Heart left ventricle (tissue), 13 donors: ENCODE data around the gene PROSER1.

Source experiments
- CTCF ChIP-seq, 12 donors: fragments of 200-600 bp; sonication (generic) in 4 of 12; IDR thresholded peaks; one replicate each; pipeline versions ENCODE4 v1.5.0 to v1.8.0; 2018 to 2022; ENCODE audit warnings: antibody characterized with exemption in 12 of 12, mild to moderate bottlenecking in 5 of 12
- POLR2A ChIP-seq, 2 donors: fragments of 450-650 bp; IDR thresholded peaks; one replicate each; pipeline ENCODE4 v1.6.1; 2017; ENCODE audit warnings: antibody characterized with exemption in 2 of 2, mild to moderate bottlenecking in 2 of 2, moderate library complexity in 2 of 2
- donor health status: ischemic (EF 13 %, LVEDD 7.1; RV severe dilation, severe dysfunction).
- donor health status: DM: no; HTN: yes; CAD: no.
- donor health status: DM: no; HTN: no; CAD: no.
- donor health status: ischemic (EF 25% LVEDD 6.9; RV normal size, moderate dysfunction).
- donor health status: ischemic (EF 25% LVEDD 5.7; RV mildly dilated, moderate dysfunction).
- donor health status: ischemic (EF 35%, LVEDD 5.7; RV mildly dilated, moderate dysfunction).
- donor health status: nonischemic (EF 11% LVEDD 7.7; RV severe dilation, severe dysfunction).
- donor health status: DM: yes; HTN: yes; CAD: no.
- donor health status: PGD.
- donor health status: ischemic (EF 29% LVEDD 5.4; RV normal size, mild dysfunction).
- donor health status: nonischemic (EF 23%, LVEDD 6.1; RV moderate dilation, normal function).

- TF ChIP-seq CTCF (IDR thresholded peaks at IDR 0.05) (no peak), POLR2A (IDR thresholded peaks at IDR 0.05) (no peak)
Observed at GRCh38 chr13:38980750-38981078, 57.2 kb downstream of the PROSER1 start.
